Karpas-422 (cell line): ENCODE measurements around the gene STAT6. TPM values are rescaled to one million over a fixed set of nuclear protein-coding genes. Genes with fewer than 3 reads are reported as not detected.
A peak's percentile ranks its signal among the peaks of the same experiment; 100 is the strongest.

Source experiments
- DNase-seq: peaks from one replicate; pipeline ENCODE4 v3.0.0-alpha.2; 2015
- H2AFZ ChIP-seq: fragments of 200-600 bp; sonication (generic); 2 replicates; pipeline ENCODE4 v1.6.1; 2014; ENCODE audit warnings: antibody characterized with exemption, low read length, mixed read lengths
- H3K27ac ChIP-seq: fragments of 200-600 bp; sonication (generic); 2 replicates; pipeline ENCODE4 v1.5.1; 2014; ENCODE audit warnings: mild to moderate bottlenecking, low read length, moderate library complexity
- H3K27me3 ChIP-seq: fragments of 200-600 bp; sonication (generic); 2 replicates; pipeline ENCODE4 v1.6.1; 2014; ENCODE audit warnings: low read length, mixed read lengths
- H3K36me3 ChIP-seq: fragments of 200-600 bp; sonication (generic); 2 replicates; pipeline ENCODE4 v1.6.1; 2014; ENCODE audit warnings: low read length, mixed read lengths; ENCODE audit not compliant: insufficient read depth
- H3K4me1 ChIP-seq: fragments of 200-600 bp; sonication (generic); 2 replicates; pipeline ENCODE4 v1.6.1; 2014; ENCODE audit warnings: mild to moderate bottlenecking, low read length, mixed read lengths
- H3K4me2 ChIP-seq: fragments of 200-600 bp; sonication (generic); 2 replicates; pipeline ENCODE4 v1.6.1; 2014; ENCODE audit warnings: low read length, low read depth, mild to moderate bottlenecking; ENCODE audit not compliant: poor library complexity, severe bottlenecking
- H3K4me3 ChIP-seq: fragments of 200-600 bp; sonication (generic); 2 replicates; pipeline ENCODE4 v1.5.1; 2014; ENCODE audit warnings: mild to moderate bottlenecking, antibody characterized with exemption, low read length, mixed read lengths
- H3K79me2 ChIP-seq: fragments of 200-600 bp; sonication (generic); 2 replicates; pipeline ENCODE4 v1.6.1; 2014; ENCODE audit warnings: mild to moderate bottlenecking, low read length, mixed read lengths
- H3K9ac ChIP-seq: fragments of 200-600 bp; sonication (generic); 2 replicates; pipeline ENCODE4 v1.6.0; 2014; ENCODE audit warnings: low read length
- H3K9me2 ChIP-seq: fragments of 200-600 bp; sonication (generic), shearing (Covaris generic); replicated peaks from 2 replicates; pipeline ENCODE4 v1.6.0; 2014; ENCODE audit warnings: mild to moderate bottlenecking, low read length, moderate library complexity; ENCODE audit not compliant: insufficient read depth
- H3K9me3 ChIP-seq: fragments of 300-700, 200-600 bp; sonication (generic); 2 replicates; pipeline ENCODE4 v1.6.1; 2014; ENCODE audit warnings: low read length, mixed read lengths
- H4K20me1 ChIP-seq: fragments of 200-600 bp; sonication (generic); 2 replicates; pipeline ENCODE4 v1.6.1; 2014; ENCODE audit warnings: mild to moderate bottlenecking, antibody characterized with exemption, low read length, low read depth; ENCODE audit not compliant: insufficient read depth
- total RNA-seq: library from RNA; depleted of rRNA; stranded (reverse); fragments of >200 nt; shearing (Covaris generic); gene quantifications from 2 replicates; pipeline ENCODE4 v1.2.3, GENCODE V29; 2014; ENCODE audit warnings: low replicate concordance

The STAT6 gene
- total RNA-seq, 1 experiment from 2014 or later = 116 TPM

DNA sequence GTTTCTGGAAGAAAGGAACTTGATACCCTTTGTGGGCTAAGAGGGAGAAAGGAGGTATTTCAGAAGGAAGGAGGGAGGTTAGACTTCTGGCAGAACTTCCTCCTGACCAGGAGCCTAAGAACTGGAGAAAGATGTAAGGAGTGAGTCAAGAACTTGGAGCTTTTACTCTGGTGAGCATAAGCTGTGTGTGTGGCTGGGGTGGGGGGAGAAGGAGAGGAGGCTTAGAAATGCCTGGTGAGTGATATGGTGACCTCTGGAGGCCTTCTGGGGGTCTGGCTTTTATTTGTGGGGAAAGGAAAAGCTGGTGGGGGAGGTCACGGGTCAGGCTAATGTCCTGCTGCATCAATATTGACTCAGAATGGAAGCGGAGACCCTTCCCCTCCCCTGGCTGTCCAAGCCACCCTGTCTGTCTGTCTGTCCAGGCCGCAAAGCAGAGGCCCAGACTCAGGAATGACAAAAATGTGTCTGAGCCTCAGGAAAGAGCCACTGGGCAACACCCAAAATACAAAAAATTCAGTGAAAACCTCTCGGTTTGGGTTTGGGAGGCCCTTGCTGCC is 21.9 kb upstream of the STAT6 start:
- Histone ChIP-seq H3K9ac (no peak overlapping the region), H3K4me1 (no peaks in the 10 kb centered on the region), H2AFZ (no peak overlapping the region), H4K20me1 (no peaks in the 10 kb centered on the region), H3K9me2 (no peaks in the 10 kb centered on the region), H3K4me3 (no peak overlapping the region), H3K9me3 (no peaks in the 10 kb centered on the region), H3K27ac (no peak overlapping the region), H3K79me2 (no peaks in the 10 kb centered on the region), H3K4me2 (no peak overlapping the region), H3K27me3 (no peaks in the 10 kb centered on the region), H3K36me3 (no peaks in the 10 kb centered on the region)
- no peak for DNase-seq

DNA sequence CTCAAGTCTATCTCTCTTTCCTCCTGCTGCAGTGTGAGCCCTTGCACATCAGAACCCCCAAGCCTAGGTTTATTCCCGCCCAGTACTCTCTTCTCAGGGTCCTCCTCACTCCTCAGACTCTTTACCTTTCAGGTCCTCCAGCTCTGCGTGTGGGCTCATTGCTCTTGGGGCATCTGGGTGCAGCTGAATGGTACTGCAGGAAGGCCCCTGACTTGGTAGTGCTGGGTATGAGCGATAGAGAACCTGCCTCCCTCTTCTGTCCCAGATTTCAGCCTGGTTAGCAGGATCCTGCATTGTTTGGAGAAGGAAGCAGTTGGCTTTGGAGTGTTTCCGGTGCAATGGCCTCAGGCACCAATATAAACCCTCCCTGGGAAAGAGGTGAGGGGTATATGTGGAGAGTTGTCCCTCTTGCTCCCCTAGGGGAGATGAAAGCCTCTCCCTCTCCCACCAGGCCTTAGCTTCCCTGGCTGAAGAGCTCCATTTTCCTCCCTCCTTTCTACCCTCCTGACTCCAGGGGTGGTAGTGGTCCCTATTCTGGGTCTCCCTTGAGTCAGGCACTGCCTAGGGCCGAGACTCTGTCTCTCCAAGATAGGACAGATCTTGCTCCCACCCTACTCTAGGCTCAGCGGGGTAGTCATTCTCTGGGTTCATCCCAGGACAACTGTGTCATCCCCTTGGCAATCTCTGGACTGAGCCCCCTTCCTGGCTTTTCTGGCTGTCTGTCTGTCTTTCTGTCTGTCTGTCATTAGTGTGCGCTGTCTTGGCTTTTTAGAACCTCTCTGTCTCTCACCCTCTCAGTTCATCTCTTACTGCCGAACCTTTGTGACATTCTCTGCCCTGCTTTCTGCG is 21.0 kb upstream of the STAT6 start:
- Histone ChIP-seq H2AFZ (no peak overlapping the region), H3K79me2 (no peaks in the 10 kb centered on the region), H3K4me1 (peaks cover 10% of the 10 kb centered on the region), H3K27ac (no peak overlapping the region), H4K20me1 (no peaks in the 10 kb centered on the region), H3K9ac (no peak overlapping the region), H3K9me2 (no peaks in the 10 kb centered on the region), H3K9me3 (no peaks in the 10 kb centered on the region), H3K36me3 (no peaks in the 10 kb centered on the region), H3K4me3 (no peak overlapping the region), H3K4me2 (no peak overlapping the region), H3K27me3 (no peaks in the 10 kb centered on the region)
- DNase-seq = no peak

GRCh38 chr12:57130941-57131340 is 19.8 kb upstream of the STAT6 start:
- H4K20me1 ChIP-seq = no peaks in the 10 kb centered on the region
- H3K9me3 ChIP-seq = no peaks in the 10 kb centered on the region
- no peak overlapping the region for H3K9ac ChIP-seq
- no peak overlapping the region for H3K27ac ChIP-seq
- H3K9me2 ChIP-seq = no peaks in the 10 kb centered on the region
- H3K4me1 ChIP-seq = peaks cover 12% of the 10 kb centered on the region
- no peak overlapping the region for H3K4me2 ChIP-seq
- no peak for DNase-seq
- no peaks in the 10 kb centered on the region for H3K36me3 ChIP-seq
- no peaks in the 10 kb centered on the region for H3K27me3 ChIP-seq
- no peak overlapping the region for H2AFZ ChIP-seq
- no peak overlapping the region for H3K4me3 ChIP-seq
- H3K79me2 ChIP-seq = no peaks in the 10 kb centered on the region

DNA sequence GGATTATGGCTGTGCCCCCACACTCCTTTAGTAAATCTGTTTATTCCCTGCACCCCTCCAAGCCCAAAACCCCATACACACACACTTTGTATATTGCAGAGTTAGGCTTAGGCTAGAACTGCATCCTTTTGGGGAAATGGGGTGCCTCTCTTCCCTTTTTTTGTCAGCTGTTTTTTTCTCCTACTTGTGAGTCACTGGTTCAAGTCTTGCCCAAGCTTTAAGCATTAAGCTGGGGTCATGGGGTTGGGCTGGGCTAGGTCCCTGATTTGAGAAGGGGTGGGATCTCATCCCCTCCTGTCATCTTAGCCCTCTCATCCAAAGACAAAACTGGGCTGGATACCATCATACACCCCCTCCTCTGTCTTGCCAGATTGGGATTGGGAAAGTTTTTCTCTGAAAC is 18.7 kb upstream of the STAT6 start:
- H3K36me3 ChIP-seq = no peaks in the 10 kb centered on the region
- no peak overlapping the region for H3K9ac ChIP-seq
- H2AFZ ChIP-seq = no peak overlapping the region
- H3K4me1 ChIP-seq = peaks cover 12% of the 10 kb centered on the region
- no peaks in the 10 kb centered on the region for H3K9me3 ChIP-seq
- H3K79me2 ChIP-seq = no peaks in the 10 kb centered on the region
- H3K9me2 ChIP-seq = no peaks in the 10 kb centered on the region
- H3K4me2 ChIP-seq = no peak overlapping the region
- H3K27me3 ChIP-seq = no peaks in the 10 kb centered on the region
- DNase-seq = peak; percentile 47
- no peak overlapping the region for H3K27ac ChIP-seq
- no peaks in the 10 kb centered on the region for H4K20me1 ChIP-seq
- no peak overlapping the region for H3K4me3 ChIP-seq

GRCh38 chr12:57129321-57129842 is 18.2 kb upstream of the STAT6 start:
- Histone ChIP-seq H3K79me2 (no peaks in the 10 kb centered on the region), H3K9me2 (no peaks in the 10 kb centered on the region), H3K4me1 (peaks cover 12% of the 10 kb centered on the region), H3K36me3 (no peaks in the 10 kb centered on the region), H3K4me2 (no peak overlapping the region), H3K27me3 (no peaks in the 10 kb centered on the region), H3K27ac (no peak overlapping the region), H3K4me3 (no peak overlapping the region), H3K9ac (no peak overlapping the region), H3K9me3 (no peaks in the 10 kb centered on the region), H4K20me1 (no peaks in the 10 kb centered on the region), H2AFZ (no peak overlapping the region)
- DNase-seq = no peak

DNA sequence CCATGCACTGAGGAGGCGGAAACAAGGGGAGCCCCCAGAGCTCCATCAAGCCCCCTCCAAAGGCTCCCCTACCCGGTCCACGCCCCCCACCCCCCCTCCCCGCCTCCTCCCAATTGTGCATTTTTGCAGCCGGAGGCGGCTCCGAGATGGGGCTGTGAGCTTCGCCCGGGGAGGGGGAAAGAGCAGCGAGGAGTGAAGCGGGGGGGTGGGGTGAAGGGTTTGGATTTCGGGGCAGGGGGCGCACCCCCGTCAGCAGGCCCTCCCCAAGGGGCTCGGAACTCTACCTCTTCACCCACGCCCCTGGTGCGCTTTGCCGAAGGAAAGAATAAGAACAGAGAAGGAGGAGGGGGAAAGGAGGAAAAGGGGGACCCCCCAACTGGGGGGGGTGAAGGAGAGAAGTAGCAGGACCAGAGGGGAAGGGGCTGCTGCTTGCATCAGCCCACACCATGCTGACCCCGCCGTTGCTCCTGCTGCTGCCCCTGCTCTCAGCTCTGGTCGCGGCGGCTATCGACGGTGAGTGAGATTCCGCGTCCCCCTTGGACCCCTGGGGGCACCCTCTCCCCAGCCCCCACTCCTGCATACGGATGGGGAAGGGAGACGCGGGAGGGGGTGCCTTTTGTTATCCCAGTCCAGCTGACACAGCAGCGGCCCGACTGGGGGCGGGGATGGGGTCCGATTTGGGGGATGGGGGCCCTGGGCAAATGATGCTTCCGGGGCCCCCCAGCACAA is 17.5 kb upstream of the STAT6 start:
- Histone ChIP-seq H3K79me2 (no peaks in the 10 kb centered on the region), H2AFZ (no peak overlapping the region), H3K27ac (no peak overlapping the region)

DNA sequence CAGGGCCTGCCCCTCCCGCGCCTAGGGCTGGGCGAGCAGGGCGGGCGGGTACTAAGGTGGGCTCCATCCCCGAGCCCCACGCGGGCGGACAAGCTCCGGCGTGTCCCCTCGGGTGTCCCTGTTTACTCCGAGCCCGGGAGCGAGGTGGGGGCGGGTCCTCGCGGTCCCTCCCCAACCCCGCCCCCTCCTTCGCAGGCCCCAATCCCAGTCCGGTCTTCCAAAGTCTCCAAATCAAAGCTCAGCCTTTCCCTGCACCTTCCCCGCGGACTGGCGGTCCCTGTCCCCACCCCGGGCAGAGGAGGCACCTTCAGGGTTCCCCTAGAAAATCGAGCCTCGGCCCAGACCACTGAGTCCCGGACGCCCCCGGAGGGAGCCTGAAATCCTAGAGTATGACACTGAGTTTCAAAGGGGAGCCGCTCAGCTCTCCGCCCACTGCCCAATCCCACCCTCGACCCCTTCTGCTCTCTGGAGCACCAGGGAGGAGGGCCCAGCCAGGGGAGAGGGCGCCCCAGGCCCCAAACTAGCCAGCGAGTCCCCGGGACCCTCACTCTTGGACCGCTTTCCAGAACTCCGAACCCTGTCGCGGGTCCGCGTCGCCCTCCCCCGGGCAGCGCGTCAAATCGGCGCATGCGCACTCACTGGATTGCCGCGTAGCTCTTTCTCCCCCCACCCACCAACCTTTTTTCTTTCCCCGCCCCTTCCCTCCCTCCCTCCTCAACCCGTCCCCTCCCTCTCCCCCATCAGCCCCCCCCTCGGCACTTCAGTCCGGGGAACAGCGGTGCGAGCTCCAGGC is 16.8 kb upstream of the STAT6 start, which contains the start of gene LRP1:
Gene LRP1 (plus strand): TSS at position 758 of the 793 bp plus-strand sequence. CDS start 482 bp downstream, outside the sequence.
- peaks cover 4% of the 10 kb centered on the region; the same call in 1 of the 2 replicates for H3K9me3 ChIP-seq
- H2AFZ ChIP-seq = peak within 1 kb of the TSS; percentile 72
- no peak within 1 kb of the TSS for H3K27ac ChIP-seq
- H3K4me3 ChIP-seq = peak within 1 kb of the TSS; percentile 69
- DNase-seq = peak; percentile 75
- no peaks in the 10 kb centered on the region for H3K9me2 ChIP-seq
- H3K36me3 ChIP-seq = no peaks in the 10 kb centered on the region
- no peaks in the 10 kb centered on the region for H3K27me3 ChIP-seq
- peak within 1 kb of the TSS; percentile 72 for H3K9ac ChIP-seq
- H4K20me1 ChIP-seq = no peaks in the 10 kb centered on the region
- H3K79me2 ChIP-seq = no peaks in the 10 kb centered on the region
- H3K4me2 ChIP-seq = peak within 1 kb of the TSS; percentile 75
- H3K4me1 ChIP-seq = peaks cover 12% of the 10 kb centered on the region

More for the DNA sequence above, 17.5 kb upstream of the STAT6 start:
- Histone ChIP-seq H3K9me3 (peaks cover 4% of the 10 kb centered on the region; the same call in 1 of the 2 replicates), H3K4me2 (peak overlapping the region; percentile 75), H4K20me1 (no peaks in the 10 kb centered on the region), H3K36me3 (no peaks in the 10 kb centered on the region), H3K9ac (peak overlapping the region; percentile 72), H3K27me3 (no peaks in the 10 kb centered on the region), H3K9me2 (no peaks in the 10 kb centered on the region), H3K4me3 (peak overlapping the region; percentile 69; the same call in 1 of the 2 replicates), H3K4me1 (peaks cover 12% of the 10 kb centered on the region)
- no peak for DNase-seq
